Measurements from ENCODE around the gene ZEB2.

Gene ZEB2

GRCh38 chr2:144437636-144438035 lies 82.3 kb downstream of the ZEB2 start:
- peaks cover 16 to 47% (median 19%) of the 10 kb centered on the region in 4 experiments for H3K36me3 ChIP-seq (ENCODE audit: control insufficient read depth in 4 of 4, insufficient read depth in 4 of 4, low read length in 3 of 4)
- peaks cover 16 to 38% (median 22%) of the 10 kb centered on the region in 4 experiments for H3K4me1 ChIP-seq (ENCODE audit: control extremely low read depth in 1 of 4, control insufficient read depth in 4 of 4, insufficient read depth in 4 of 4, low read length in 3 of 4)
- 100% methylated on average over 1 of the region's 4 CpGs for WGBS (ENCODE audit: insufficient coverage)
- no peaks in the 10 kb centered on the region for H3K9me3 ChIP-seq (ENCODE audit: control extremely low read depth in 1 of 5, control insufficient read depth in 4 of 5, insufficient read depth in 2 of 5, low read depth in 1 of 5, low read length in 4 of 5)
- H3K4me3 ChIP-seq (ENCODE audit: control insufficient read depth in 1 of 7, extremely low read depth in 1 of 7, insufficient read depth in 4 of 7, low read depth in 2 of 7, low read length in 6 of 7): no peak overlapping the region
- no peak for DNase-seq
- H3K27ac ChIP-seq (ENCODE audit: insufficient read depth in 1 of 2, low read depth in 1 of 2, low read length in 2 of 2, poor library complexity in 1 of 2, severe bottlenecking in 2 of 2): no peak overlapping the region
- ChIA-PET POLR2A (no interaction called here), CTCF (interaction anchor here (0.8 to 2.8 kb wide), 5 partner anchors 8 to 37 kb away, joined by 3 to 12 read pairs (median 4); no protein-coding TSS in a partner anchor)
- H3K27me3 ChIP-seq (replicated peaks in 2 of 5; ENCODE audit: control insufficient read depth in 4 of 5, insufficient read depth in 5 of 5, low read length in 4 of 5): no peaks in the 10 kb centered on the region

GRCh38 chr2:144434425-144435222 lies 85.3 kb downstream of the ZEB2 start:
- Histone ChIP-seq H3K27me3 (replicated peaks in 2 of 5; ENCODE audit: control insufficient read depth in 4 of 5, insufficient read depth in 5 of 5, low read length in 4 of 5) (no peaks in the 10 kb centered on the region), H3K27ac (ENCODE audit: insufficient read depth in 1 of 2, low read depth in 1 of 2, low read length in 2 of 2, poor library complexity in 1 of 2, severe bottlenecking in 2 of 2) (no peak overlapping the region), H3K4me1 (ENCODE audit: control extremely low read depth in 1 of 4, control insufficient read depth in 4 of 4, insufficient read depth in 4 of 4, low read length in 3 of 4) (peaks cover 9 to 34% (median 14%) of the 10 kb centered on the region in 4 experiments), H3K36me3 (ENCODE audit: control insufficient read depth in 4 of 4, insufficient read depth in 4 of 4, low read length in 3 of 4) (peaks cover 18 to 53% (median 19%) of the 10 kb centered on the region in 4 experiments), H3K4me3 (ENCODE audit: control insufficient read depth in 1 of 7, extremely low read depth in 1 of 7, insufficient read depth in 4 of 7, low read depth in 2 of 7, low read length in 6 of 7) (no peak overlapping the region), H3K9me3 (ENCODE audit: control extremely low read depth in 1 of 5, control insufficient read depth in 4 of 5, insufficient read depth in 2 of 5, low read depth in 1 of 5, low read length in 4 of 5) (no peaks in the 10 kb centered on the region)
- POLR2A ChIA-PET: no interaction called here
- CTCF ChIA-PET: interaction anchor here (0.6 to 2.3 kb wide), 4 partner anchors 8 to 56 kb away, joined by 3 to 8 read pairs (median 4); no protein-coding TSS in a partner anchor
- peak in 1 of 3 donors; percentile 24 for DNase-seq
- WGBS (ENCODE audit: insufficient coverage): 100% methylated on average over 1 of the region's 4 CpGs

- no CpG with 5 or more reads among the region's 1 CpG for WGBS (ENCODE audit: insufficient coverage)
- Histone ChIP-seq H3K27me3 (replicated peaks in 2 of 5; ENCODE audit: control insufficient read depth in 4 of 5, insufficient read depth in 5 of 5, low read length in 4 of 5) (no peaks in the 10 kb centered on the region), H3K4me3 (ENCODE audit: control insufficient read depth in 1 of 7, extremely low read depth in 1 of 7, insufficient read depth in 4 of 7, low read depth in 2 of 7, low read length in 6 of 7) (no peak overlapping the region), H3K9me3 (ENCODE audit: control extremely low read depth in 1 of 5, control insufficient read depth in 4 of 5, insufficient read depth in 2 of 5, low read depth in 1 of 5, low read length in 4 of 5) (no peaks in the 10 kb centered on the region), H3K27ac (ENCODE audit: insufficient read depth in 1 of 2, low read depth in 1 of 2, low read length in 2 of 2, poor library complexity in 1 of 2, severe bottlenecking in 2 of 2) (no peak overlapping the region), H3K4me1 (ENCODE audit: control extremely low read depth in 1 of 4, control insufficient read depth in 4 of 4, insufficient read depth in 4 of 4, low read length in 3 of 4) (peaks cover 7 to 28% (median 13%) of the 10 kb centered on the region in 4 experiments), H3K36me3 (ENCODE audit: control insufficient read depth in 4 of 4, insufficient read depth in 4 of 4, low read length in 3 of 4) (peaks cover 15 to 56% (median 25%) of the 10 kb centered on the region in 4 experiments)
- ChIA-PET CTCF (interaction anchor here (2.3 kb wide), 1 partner anchor 10 kb away, joined by 5 read pairs; no protein-coding TSS in a partner anchor), POLR2A (no interaction called here)
- DNase-seq: no peak
Observed at GRCh38 chr2:144432921-144433320, 87.0 kb downstream of the ZEB2 start.

- H3K27ac ChIP-seq (ENCODE audit: insufficient read depth in 1 of 2, low read depth in 1 of 2, low read length in 2 of 2, poor library complexity in 1 of 2, severe bottlenecking in 2 of 2): no peak overlapping the region
- POLR2A ChIA-PET: no interaction called here
- CTCF ChIA-PET: no interaction called here
- WGBS (ENCODE audit: insufficient coverage): no CpG with 5 or more reads among the region's 3 CpGs
- no peak for DNase-seq
- no peaks in the 10 kb centered on the region for H3K27me3 ChIP-seq (replicated peaks in 2 of 5; ENCODE audit: control insufficient read depth in 4 of 5, insufficient read depth in 5 of 5, low read length in 4 of 5)
- H3K4me3 ChIP-seq (ENCODE audit: control insufficient read depth in 1 of 7, extremely low read depth in 1 of 7, insufficient read depth in 4 of 7, low read depth in 2 of 7, low read length in 6 of 7): no peak overlapping the region
- peaks cover 14 to 57% (median 30%) of the 10 kb centered on the region in 4 experiments for H3K36me3 ChIP-seq (ENCODE audit: control insufficient read depth in 4 of 4, insufficient read depth in 4 of 4, low read length in 3 of 4)
- H3K4me1 ChIP-seq (ENCODE audit: control extremely low read depth in 1 of 4, control insufficient read depth in 4 of 4, insufficient read depth in 4 of 4, low read length in 3 of 4): peaks cover 10 to 32% (median 17%) of the 10 kb centered on the region in 4 experiments
- H3K9me3 ChIP-seq (ENCODE audit: control extremely low read depth in 1 of 5, control insufficient read depth in 4 of 5, insufficient read depth in 2 of 5, low read depth in 1 of 5, low read length in 4 of 5): no peaks in the 10 kb centered on the region
Observed at GRCh38 chr2:144431998-144432397, 87.9 kb downstream of the ZEB2 start.

- DNase-seq: no peak
- POLR2A ChIA-PET: interaction anchor here (0.6 kb wide), 1 partner anchor 36 kb away, joined by 5 read pairs; no protein-coding TSS in a partner anchor
- H3K4me3 ChIP-seq (ENCODE audit: control insufficient read depth in 1 of 7, extremely low read depth in 1 of 7, insufficient read depth in 4 of 7, low read depth in 2 of 7, low read length in 6 of 7): no peak overlapping the region
- no peaks in the 10 kb centered on the region for H3K9me3 ChIP-seq (ENCODE audit: control extremely low read depth in 1 of 5, control insufficient read depth in 4 of 5, insufficient read depth in 2 of 5, low read depth in 1 of 5, low read length in 4 of 5)
- CTCF ChIA-PET: interaction anchor here (1.0 to 1.4 kb wide), 2 partner anchors 17 to 57 kb away, joined by 3 read pairs; no protein-coding TSS in a partner anchor
- no peaks in the 10 kb centered on the region for H3K27me3 ChIP-seq (replicated peaks in 2 of 5; ENCODE audit: control insufficient read depth in 4 of 5, insufficient read depth in 5 of 5, low read length in 4 of 5)
- peaks cover 15 to 38% (median 21%) of the 10 kb centered on the region in 4 experiments for H3K4me1 ChIP-seq (ENCODE audit: control extremely low read depth in 1 of 4, control insufficient read depth in 4 of 4, insufficient read depth in 4 of 4, low read length in 3 of 4)
- H3K27ac ChIP-seq (ENCODE audit: insufficient read depth in 1 of 2, low read depth in 1 of 2, low read length in 2 of 2, poor library complexity in 1 of 2, severe bottlenecking in 2 of 2): peak overlapping the region; percentile 2 to 22
- 94% methylated on average over 5 of the region's 8 CpGs for WGBS (ENCODE audit: insufficient coverage)
- peaks cover 14 to 56% (median 30%) of the 10 kb centered on the region in 4 experiments for H3K36me3 ChIP-seq (ENCODE audit: control insufficient read depth in 4 of 4, insufficient read depth in 4 of 4, low read length in 3 of 4)
Observed at GRCh38 chr2:144431392-144431783, 88.5 kb downstream of the ZEB2 start.

- ChIA-PET POLR2A (interaction anchor here (0.6 kb wide), 1 partner anchor 35 kb away, joined by 5 read pairs; no protein-coding TSS in a partner anchor), CTCF (interaction anchor here (1.0 to 1.4 kb wide), 2 partner anchors 16 to 57 kb away, joined by 3 read pairs; no protein-coding TSS in a partner anchor)
- no peak for DNase-seq
- Histone ChIP-seq H3K4me1 (ENCODE audit: control extremely low read depth in 1 of 4, control insufficient read depth in 4 of 4, insufficient read depth in 4 of 4, low read length in 3 of 4) (peaks cover 16 to 43% (median 26%) of the 10 kb centered on the region in 4 experiments), H3K36me3 (ENCODE audit: control insufficient read depth in 4 of 4, insufficient read depth in 4 of 4, low read length in 3 of 4) (peaks cover 14 to 55% (median 29%) of the 10 kb centered on the region in 4 experiments), H3K27ac (ENCODE audit: insufficient read depth in 1 of 2, low read depth in 1 of 2, low read length in 2 of 2, poor library complexity in 1 of 2, severe bottlenecking in 2 of 2) (peak overlapping the region; percentile 2 to 22), H3K4me3 (ENCODE audit: control insufficient read depth in 1 of 7, extremely low read depth in 1 of 7, insufficient read depth in 4 of 7, low read depth in 2 of 7, low read length in 6 of 7) (no peak overlapping the region), H3K9me3 (ENCODE audit: control extremely low read depth in 1 of 5, control insufficient read depth in 4 of 5, insufficient read depth in 2 of 5, low read depth in 1 of 5, low read length in 4 of 5) (no peaks in the 10 kb centered on the region), H3K27me3 (replicated peaks in 2 of 5; ENCODE audit: control insufficient read depth in 4 of 5, insufficient read depth in 5 of 5, low read length in 4 of 5) (no peaks in the 10 kb centered on the region)
- 91% methylated on average over 7 of the region's 10 CpGs for WGBS (ENCODE audit: insufficient coverage)
Observed at GRCh38 chr2:144430722-144431391, 89.1 kb downstream of the ZEB2 start.
